Umbilical cord (tissue), 2 donors: ENCODE results near the gene TLE4. TPM values are rescaled to one million over a fixed set of nuclear protein-coding genes. Genes with fewer than 3 reads are reported as not detected.
A peak's percentile ranks its signal among the peaks of the same experiment; 100 is the strongest.
"Not testable (repeated sequence)": the region's sequence is repeated elsewhere in the genome, so short reads cannot be mapped to it uniquely, and the experiment has no call there.

Experiments used
- DNase-seq: peaks from one replicate; pipeline ENCODE4 v3.0.0-alpha.2; 2015; ENCODE audit warnings: low spot score
- total RNA-seq: library from RNA; depleted of rRNA; stranded (reverse); fragments of >200 nt; gene quantifications from one replicate; pipeline ENCODE4 v1.2.3, GENCODE V29; 2014; ENCODE audit warnings: low replicate concordance; ENCODE audit not compliant: insufficient read depth

Gene TLE4
- 30.1 TPM for total RNA-seq

DNA sequence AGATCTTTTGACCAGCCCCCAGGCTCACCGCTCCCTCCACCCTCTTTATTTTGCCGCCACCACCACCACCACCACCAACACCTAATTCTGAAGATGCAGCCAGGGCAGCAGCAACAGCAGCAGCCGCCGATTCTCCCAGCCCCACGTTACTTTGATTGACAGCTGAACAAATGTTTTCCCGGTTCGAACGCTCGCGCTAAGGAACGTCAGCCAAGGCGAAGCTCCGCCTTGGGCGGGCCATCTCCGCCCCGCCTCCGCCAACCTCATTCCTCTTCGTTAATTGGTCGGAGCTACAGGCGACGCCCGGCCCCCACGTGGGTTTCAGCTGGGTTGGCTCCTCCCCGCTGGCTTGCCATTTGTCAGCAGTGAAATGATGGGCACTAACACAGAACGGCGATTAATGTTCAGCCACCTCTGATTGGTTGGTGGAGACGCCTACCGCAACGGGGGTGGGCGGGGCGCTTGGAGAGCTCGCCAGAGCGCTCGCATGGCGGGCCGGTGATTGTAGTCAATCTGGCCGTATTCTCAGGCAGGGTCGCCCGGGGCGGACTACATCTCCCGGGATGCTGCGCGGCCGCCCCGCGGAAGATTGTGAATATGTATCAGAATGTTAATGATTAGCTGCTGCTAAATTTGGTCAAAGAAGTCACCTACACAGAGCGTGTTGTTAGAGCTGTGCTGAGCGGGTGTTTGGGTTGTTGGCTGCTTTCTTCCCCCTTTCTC is at the start of gene TLE4:
Gene TLE4 (plus strand): TSS at position 657 of the 723 bp plus-strand sequence. CDS start 826 bp downstream, outside the sequence.
- peak; percentile 100 for DNase-seq

DNA sequence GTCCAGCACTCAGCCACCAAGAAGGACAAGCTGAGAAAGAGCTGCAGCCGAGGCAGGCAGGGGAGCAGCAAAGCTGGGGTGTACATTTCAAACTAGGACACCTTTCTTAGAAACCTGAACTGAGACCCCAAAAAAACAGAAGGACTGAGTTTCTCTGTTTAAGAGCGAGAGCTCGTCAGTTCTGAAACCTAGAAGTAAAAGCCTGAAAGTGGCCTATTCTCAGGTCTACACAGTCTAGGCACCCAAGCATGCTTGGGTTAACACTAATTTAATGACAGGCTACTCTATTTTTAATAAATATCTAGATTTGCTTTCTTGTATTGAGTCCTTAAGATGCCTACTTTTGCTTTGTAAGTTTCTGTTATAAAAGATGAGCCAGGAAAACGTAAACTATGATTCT is 49.0 kb upstream of the TLE4 start:
- no peak for DNase-seq

DNA sequence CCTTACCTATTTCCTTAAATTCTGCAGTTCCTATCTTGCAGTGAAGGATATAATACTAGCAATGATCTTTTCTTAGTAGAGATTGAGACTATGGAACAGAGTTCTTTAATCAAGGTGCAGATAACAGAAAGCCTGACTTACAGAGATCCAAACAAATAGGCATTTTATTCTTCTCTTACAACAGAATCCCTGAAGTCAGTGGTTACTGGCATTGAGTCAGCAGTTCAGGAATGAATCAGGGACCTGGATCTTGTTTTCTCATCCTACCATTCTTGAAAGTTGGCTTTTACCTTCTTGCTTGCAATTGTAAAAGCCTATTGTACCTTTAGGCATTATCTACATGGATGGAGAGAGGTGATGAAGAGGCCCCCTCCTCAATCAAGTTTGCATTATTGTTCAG is 47.5 kb upstream of the TLE4 start:
- no peak for DNase-seq

DNA sequence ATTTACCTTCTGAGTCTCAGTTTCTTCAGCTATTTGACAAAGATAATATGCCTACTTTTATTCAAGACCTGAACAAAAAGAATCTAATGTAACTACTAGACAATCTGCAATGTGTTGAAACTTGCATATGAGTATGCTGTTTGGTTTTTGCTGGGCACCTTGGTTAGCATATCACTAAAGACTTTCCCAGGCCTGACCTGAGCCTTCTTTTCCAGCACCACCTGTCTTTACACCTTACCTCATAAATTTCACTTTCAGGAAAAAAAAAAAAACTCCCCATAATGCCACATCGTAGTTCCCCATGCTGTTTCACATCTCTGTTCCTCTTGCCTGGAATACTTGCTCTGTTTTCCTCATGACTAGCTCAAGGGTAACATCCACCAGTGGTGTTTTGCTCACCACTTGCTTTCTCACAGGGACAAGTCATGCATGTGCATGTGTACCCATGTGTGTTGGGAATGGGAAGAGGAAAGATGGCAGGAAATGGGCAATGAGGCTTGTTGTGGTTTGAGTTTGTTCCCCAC is 45.6 kb upstream of the TLE4 start:
- DNase-seq: no peak

DNA sequence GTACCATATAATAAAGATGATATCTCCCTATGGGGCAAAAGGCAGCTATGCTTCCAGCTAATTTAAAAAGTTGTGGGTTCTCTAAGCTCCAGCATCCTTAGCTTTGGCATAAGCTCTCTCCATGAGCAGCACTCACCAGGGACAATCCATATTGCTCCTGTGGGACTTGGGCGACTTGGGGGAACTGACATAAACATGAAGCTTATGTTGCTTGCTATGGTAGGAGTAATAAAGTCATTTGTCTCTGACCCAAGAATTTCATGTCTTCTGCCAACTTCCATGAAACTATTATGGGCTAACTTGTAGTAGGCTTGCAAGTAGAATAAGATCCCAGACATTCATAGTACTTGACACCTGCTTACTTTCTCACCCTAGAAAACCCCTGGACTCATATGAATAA is 36.2 kb upstream of the TLE4 start:
- DNase-seq: no peak

DNA sequence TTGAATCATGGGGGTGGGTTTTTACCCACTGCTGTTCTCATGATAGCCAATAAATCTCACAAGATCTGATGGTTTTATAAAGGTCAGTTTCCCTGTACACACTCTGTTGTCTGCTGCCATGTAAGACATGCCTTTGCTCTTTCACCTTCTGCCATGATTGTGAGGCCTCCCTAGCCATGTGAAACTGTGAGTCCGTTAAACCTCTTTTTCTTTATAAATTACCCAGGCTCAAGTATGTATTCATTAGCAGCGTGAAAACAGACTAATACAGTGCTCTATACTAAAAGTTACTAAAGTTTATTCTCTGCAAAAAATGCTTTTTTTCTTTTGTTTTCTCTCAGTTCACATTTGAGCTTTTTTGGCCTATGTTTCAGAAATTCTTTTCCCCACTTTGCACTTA is 33.9 kb upstream of the TLE4 start:
- no peak for DNase-seq

DNA sequence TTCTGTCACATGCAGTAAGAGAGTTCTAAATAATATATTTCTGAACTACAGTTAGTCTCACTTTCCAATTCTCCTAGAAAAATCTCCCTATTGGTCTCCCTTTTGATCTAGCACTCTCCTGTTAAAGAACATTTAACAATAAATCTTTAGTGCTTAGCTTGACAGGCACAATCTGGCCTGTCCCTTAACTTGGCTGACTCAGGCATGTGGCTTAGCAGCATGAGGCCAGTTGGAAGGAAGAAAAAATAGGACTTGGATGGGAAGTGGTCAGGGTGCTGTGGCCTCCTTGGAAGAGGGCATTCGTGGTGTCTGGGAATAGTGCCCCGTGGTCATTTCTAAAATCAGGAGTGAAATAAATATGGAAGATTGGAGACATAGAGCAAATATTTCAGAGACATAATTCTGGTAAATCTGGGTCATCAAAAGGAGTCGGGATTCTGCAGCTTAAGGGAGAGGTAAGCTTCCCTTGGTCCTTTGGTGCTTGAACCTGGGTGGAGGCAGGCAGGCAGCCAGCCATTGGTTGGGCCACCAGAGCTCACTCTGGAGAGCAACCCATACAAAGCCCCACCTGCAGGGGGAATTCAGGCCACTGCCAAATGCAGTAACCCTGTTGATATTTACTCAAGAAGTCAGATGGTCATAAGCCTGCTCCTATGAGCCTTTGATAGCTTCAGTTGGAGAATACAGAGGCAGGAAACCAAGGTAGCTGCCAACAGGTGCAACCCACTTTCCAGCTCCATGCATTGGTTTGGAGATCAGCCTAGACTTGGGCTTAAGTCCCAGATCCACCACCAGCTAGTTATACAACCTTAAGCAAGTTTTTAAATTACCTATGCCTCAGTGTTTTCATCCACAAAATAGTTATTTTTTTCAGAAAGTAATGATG is 28.8 kb upstream of the TLE4 start:
- no peak for DNase-seq

DNA sequence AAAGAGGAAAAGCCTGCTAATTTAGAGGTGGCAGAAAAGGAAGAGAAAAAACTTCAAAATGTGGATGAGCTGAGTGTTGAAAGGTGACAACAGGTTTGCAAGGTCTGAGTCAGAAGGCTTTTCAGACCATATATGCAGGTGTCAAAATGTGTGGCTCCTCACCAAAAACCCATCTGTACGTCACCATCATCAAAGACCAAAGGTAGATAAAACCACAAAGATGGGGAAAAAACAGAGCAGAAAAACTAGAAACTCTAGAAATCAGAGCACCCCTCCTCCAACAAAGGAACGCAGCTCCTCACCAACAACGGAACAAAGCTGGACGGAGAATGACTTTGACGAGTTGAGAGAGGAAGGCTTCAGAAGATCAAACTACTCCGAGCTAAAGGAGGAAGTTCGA is 27.4 kb upstream of the TLE4 start:
- not testable (repeated sequence) for DNase-seq

DNA sequence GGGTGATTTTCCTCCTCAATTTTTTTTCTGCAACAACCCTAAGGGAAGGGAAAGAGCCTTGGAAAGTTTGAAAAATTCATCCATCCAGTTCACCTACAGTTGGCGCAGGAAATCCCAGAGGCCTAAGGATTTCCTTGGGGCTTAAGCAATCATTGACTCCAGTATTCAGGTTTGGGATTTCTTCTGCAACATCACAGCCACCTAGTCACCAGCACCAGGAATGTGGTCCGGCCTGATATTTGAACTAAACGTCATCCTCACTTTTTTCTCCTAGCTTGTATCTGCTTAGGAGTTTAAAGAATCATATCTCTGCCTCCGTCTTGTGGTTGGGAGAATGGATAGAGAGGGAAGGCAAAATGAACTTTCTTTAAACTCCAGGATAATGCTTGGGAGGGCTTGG is 20.2 kb upstream of the TLE4 start:
- DNase-seq: peak; percentile 23

DNA sequence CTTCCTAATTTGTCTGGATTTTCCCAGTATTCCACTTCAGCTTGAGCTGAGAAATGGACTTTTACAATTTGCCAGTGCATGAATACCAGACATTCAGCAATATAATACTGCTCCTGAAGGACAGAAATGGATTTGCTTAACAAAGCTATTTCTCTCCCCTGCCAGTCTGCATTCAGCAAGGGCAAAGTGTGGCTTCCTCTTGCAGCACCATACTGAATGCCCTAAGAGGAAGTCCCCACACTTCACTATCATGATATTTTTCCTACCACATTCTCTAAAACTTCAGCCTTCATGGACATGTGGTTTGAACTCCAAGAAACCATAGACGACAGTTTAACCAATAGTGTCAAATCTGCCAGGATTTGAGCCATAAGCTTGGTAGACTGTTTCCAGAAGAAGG is 19.8 kb upstream of the TLE4 start:
- DNase-seq: no peak

DNA sequence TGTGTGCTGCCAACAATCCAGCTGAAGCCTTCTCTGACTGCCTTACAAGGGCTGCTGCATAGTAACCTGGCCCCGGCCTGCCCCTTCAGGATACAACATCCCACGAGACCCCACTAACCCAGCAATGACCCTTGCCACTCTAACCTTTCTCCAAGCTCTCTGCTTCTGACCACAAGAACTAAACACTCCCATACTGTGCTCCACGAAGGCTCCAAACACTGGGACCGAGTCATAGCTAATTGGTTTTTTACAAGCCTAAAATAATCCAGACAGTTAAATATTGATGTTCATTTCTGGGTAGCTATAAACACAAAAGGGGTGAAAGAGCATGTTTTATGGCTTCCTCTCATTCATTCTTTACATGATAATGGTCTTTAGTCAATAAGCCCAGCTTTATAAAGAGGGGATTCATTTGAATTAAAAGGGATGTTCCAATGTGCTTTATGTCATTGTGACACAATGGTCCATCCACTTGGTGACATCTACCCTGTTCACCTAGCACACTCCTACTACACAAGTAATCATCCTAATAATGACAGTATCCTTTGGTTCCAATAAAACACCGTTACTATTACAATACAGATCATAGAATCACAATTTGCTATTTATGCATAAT is 16.2 kb upstream of the TLE4 start:
- no peak for DNase-seq

DNA sequence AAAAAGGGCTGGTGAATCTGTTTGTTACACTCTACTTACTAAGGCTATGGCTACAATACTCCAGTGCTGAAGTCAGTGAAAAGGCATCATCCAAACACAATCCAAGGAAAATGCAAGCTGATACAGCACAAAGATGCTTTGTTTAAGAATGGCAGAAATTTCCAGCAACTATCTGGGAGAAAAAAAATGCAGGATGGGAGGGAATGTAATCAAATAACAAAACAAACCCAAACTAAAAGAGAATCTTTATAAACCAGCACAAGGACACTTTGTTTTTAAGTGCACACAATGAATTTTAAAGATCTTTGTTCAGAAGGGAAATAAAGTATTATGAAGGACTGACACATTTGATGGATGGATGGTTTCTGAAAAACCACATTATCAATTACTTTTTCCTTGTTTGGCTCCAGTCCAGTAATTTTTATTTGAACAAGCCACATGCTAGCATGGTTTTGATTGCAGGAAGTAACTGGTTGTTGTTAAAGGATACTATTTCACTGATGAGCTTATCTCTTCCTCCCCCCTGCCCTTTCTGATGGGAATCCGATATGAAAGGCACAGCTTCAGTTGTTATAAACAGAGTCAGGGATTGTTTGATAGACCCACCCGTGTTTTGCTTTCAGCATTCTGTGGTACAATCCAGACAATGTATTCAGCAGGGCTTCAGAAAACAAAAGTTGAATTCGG is 12.1 kb upstream of the TLE4 start:
- DNase-seq: no peak

DNA sequence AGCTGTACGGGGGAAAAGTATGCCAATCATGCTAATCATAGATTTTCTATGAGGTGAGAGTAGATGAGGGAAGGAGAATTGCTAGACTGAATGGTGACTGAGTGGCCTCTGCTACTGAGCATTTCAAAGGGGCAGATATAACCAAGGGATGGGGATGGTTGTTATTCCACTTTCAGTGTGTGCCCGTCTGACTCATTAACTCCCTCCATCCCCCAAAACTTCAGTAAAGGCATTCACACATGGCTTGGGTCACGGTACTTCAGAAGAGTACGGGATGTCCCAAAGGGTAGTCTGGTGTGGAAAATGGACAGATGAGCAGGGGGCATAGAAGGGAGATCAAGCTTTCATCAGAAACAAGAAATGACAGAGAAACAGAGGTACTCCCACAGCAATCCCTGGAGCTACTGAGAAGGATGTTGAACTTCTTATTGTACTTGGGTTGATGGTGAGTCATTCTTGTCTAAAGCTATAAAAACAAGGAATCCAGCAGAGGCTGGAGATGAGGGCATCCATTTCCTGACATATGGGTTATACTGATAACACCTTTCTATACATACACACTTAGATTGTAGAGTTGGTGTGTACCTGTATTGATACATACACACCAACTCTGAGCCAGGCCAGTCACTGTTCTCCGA is 8.9 kb upstream of the TLE4 start:
- DNase-seq: no peak

DNA sequence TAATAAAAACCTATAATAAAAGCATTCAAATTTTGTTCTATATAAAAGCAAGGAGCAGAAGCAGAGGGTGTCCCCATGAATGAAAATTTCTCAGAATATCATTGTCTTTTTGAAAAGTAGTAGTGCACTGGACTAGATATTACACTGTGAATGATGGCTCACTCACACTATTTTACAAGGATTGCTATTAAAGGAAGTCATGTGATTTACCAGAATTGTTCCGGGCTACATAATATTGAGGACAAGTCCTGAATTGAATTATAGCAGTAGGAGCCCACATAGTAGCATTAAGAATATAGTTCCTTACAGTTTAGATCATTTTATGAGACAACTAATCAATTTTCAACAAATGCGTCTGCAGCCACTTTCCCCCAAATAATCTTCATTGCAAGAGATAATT is 7.7 kb upstream of the TLE4 start:
- DNase-seq: no peak

DNA sequence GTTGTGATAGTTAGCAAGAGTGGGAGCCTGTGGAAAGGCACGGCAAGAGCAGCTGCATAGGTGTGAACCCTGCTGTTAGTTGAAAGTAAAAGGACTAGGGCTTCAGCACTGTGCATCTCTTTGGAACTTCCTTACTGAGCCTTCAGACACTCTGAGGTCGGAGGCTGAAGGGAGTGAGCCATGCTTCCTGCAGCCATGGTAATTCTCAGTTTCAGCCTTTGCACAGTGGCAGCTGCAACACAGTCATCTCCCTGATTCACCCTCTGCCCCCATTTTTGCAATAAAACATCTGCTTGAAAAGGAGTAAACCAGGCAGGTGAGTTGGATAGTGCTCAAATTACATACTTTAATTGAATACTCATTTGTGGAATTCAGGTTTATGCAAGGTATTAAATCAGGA is 6.5 kb upstream of the TLE4 start:
- DNase-seq: no peak

DNA sequence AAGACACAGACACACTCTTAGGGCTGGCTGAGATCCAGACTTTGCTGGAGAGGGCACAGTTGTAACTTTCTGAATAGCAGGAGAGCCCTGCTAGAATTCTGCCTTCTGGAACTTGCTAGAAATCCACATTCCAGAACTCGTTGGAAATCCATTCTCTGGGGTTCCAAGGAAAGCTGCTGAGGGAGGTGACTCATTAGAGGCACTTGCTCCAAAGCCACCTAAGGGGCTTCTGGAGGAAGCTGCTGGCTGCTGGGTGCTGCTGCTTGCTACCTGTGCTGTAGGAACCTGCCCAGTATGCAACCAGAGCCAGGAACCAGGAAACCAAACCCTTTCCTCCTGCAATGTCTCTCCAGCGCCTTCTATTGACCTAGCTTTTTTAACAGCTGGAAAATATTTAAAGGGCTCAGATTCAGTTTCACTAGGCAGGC is 4.1 kb upstream of the TLE4 start:
- no peak for DNase-seq

DNA sequence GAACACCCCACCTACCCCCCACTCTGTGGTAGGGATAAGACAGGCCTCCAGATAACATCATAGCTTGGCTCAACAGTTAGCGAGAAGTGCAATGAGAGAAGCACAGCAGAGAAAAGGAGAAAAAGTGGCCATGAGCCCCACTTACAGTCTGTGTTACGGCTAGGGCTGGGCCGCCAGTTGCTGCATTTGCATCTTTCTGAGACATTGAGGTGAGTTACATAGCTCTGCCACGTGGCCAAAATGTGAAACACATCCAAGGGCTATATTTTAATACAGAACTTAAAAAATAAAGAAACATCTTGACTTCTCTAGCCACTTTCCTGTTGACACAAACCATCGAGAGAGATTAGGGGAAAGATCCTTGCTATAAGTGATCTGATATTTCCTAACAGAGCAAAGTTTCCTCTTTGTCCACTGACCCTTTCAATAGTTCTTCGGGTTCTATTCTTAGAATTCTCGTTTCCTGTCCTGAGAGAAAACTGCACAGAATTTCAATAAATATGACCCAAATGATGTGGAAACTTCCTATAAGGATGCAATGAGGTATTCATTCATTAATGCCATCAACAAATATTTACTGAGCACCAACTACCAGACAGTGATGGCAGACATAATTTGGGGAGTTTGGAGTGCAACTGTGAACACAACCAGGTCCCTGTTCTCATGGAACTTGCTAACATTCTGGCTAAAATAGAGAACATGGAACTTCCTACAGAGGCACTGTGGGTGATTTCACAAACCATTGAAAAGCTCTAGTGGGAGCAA is 3.2 kb upstream of the TLE4 start:
- DNase-seq: no peak

DNA sequence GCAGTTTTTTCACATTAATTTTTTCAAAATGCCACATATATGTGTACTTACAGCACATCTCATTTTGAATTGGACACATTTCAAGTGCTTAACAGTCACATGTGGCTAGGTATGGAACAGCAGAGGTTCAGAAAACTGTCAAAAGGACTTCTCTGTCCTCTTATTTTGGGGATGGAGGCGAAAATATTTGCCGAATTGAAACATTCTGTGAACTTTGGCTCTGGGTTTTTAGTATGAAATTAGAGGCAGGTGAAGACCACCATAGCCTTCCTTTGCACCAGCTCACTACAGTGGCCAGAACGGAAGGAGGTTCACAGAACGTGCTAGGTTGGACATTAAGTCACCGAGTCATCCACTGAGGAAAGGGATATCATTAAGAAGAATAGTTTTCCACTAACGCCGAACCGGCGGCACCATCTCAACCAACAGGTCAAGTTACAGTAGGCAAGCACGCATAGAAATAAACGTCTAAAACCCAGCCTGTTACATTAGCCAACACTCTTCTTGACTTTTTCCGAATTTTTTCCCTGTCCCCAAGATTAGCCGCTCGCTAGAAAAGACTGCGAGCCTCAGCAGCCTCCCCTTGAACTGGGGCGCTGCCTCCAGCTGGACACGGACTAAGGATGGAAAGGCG is 1.8 kb upstream of the TLE4 start:
- DNase-seq: no peak

DNA sequence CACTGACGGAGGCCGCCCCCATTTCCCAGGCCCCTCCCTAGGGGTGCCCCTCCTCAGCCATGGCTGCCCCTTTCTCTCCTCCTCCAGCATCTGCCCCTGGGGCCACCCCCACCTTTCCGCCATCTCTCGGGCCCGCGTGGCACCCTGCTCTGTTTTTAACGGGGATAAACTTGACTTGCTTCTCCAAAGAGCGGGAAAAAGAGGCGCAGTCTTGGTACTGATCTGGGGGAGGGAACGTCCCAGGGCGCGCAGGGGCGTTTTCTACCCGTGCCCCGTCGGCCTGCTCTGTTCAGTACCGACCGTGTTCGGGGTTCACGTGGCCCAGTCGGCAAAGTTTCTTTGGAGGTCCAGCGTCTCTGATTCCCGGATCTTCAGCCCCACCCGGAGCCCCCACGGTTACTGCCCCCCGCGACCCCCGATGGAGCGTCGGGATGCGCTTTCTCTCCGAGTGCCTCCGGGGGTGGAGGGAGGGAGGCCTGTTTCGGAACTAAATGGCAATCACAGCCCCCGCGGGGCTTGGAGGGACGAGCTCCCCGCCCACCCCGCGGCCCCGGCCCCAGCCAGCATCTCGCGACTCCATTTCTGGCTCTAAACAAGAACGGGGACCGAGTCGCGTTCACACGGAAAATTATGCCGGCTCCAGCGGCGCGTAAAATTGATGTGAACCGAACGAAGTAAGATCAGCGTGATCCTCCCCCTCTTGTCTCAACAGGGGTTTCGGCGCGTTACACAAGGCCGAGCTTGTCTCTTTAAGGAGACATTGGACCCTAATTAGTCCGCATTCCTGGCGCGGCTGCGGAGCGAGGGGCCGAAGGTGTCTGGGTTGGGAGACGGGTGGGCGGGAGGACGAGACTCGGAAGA is 1.1 kb upstream of the TLE4 start:
- DNase-seq: peak; percentile 70
